Measurements from ENCODE around the gene PRAC1. TPM values are rescaled to one million over a fixed set of nuclear protein-coding genes. Genes with fewer than 3 reads are reported as not detected.
A peak's percentile ranks its signal among the peaks of the same experiment; 100 is the strongest.

PRAC1 gene
- total and polyA plus RNA-seq, 2 of the 8 experiments (the other 6 are each of a cell fraction or from before 2014, with no cell fraction given): not detected

GRCh38 chr17:48719642-48720265 is 2.6 kb downstream of the PRAC1 start (continued):
- no peak for TF ChIP-seq E2F6 (IDR thresholded peaks at IDR 0.05)
- no peak for TF ChIP-seq CHD7 (IDR thresholded peaks at IDR 0.05; ENCODE audit: insufficient replicate concordance, low read length)
- TF ChIP-seq EGR1 (IDR thresholded peaks at IDR 0.05; ENCODE audit: borderline replicate concordance, low read depth, low read length): 0 out of 2 replicates have a peak, but pooled peaks have one; percentile 37
- TF ChIP-seq MAX (IDR thresholded peaks at IDR 0.05): peak; percentile 24; the same call in 1 of the 2 replicates
- no peak for TF ChIP-seq BCL11A (IDR thresholded peaks at IDR 0.05; ENCODE audit: low read depth in 2 of 2, low read length in 2 of 2)
- TF ChIP-seq SP2 (IDR thresholded peaks at IDR 0.05; ENCODE audit: low read length): no peak
- no peak for TF ChIP-seq KDM5A (IDR thresholded peaks at IDR 0.05; ENCODE audit: low read length)
- TF ChIP-seq SP1 (IDR thresholded peaks at IDR 0.05; ENCODE audit: low read depth, low read length): peak; percentile 28; the same call in 1 of the 2 replicates
- TF ChIP-seq CTBP2 (IDR thresholded peaks at IDR 0.05; ENCODE audit: borderline replicate concordance, insufficient read depth, insufficient read length, low read length): peak; percentile 79
- TF ChIP-seq NRF1 (IDR thresholded peaks at IDR 0.05; ENCODE audit: low read depth, low read length): no peak
